GM19468 (cell line): ENCODE measurements around the gene TMEM169.
"Not testable (repeated sequence)": the region's sequence is repeated elsewhere in the genome, so short reads cannot be mapped to it uniquely, and the experiment has no call there.

Experiments
- ATAC-seq: cut with Tn5 transposase; IDR thresholded peaks from one replicate; pipeline ENCODE4 v1.9.1; 2021; ENCODE audit warnings: mild to moderate bottlenecking, moderate library complexity, moderate number of reproducible peaks; ENCODE audit not compliant: unreplicated experiment; ENCODE audit errors: extremely low read depth

TMEM169 gene

GRCh38 chr2:216119146-216119545, 37.4 kb downstream of the TMEM169 start:
- no peak for ATAC-seq

GRCh38 chr2:216119986-216120385, 38.3 kb downstream of the TMEM169 start:
- ATAC-seq: no peak

- ATAC-seq: no peak
These were observed 39.5 kb downstream of the TMEM169 start for GRCh38 chr2:216121255-216121654.

- ATAC-seq: no peak
These were observed 45.2 kb downstream of the TMEM169 start for GRCh38 chr2:216126943-216127342.

GRCh38 chr2:216130346-216130971, 48.7 kb downstream of the TMEM169 start:
- no peak for ATAC-seq

GRCh38 chr2:216131175-216131926, 49.6 kb downstream of the TMEM169 start:
- ATAC-seq: no peak

- ATAC-seq: no peak
These were observed 50.9 kb downstream of the TMEM169 start for GRCh38 chr2:216132585-216132984.

- ATAC-seq: no peak
These were observed 51.7 kb downstream of the TMEM169 start for GRCh38 chr2:216133397-216133796.

- no peak for ATAC-seq
These were observed 53.3 kb downstream of the TMEM169 start for GRCh38 chr2:216134958-216135541.

- ATAC-seq: no peak
These were observed 58.2 kb downstream of the TMEM169 start for GRCh38 chr2:216139884-216140283.

- not testable (repeated sequence) for ATAC-seq
These were observed 59.8 kb downstream of the TMEM169 start for GRCh38 chr2:216141516-216141915.

GRCh38 chr2:216142540-216142939, 60.8 kb downstream of the TMEM169 start:
- ATAC-seq: peak; percentile 92

- no peak for ATAC-seq
These were observed 62.7 kb downstream of the TMEM169 start for GRCh38 chr2:216144372-216144771.

GRCh38 chr2:216144857-216145256, 63.1 kb downstream of the TMEM169 start:
- ATAC-seq: no peak

GRCh38 chr2:216146573-216146972, 64.9 kb downstream of the TMEM169 start:
- ATAC-seq: no peak

GRCh38 chr2:216147172-216148131, 65.7 kb downstream of the TMEM169 start:
- no peak for ATAC-seq

- no peak for ATAC-seq
These were observed 67.3 kb downstream of the TMEM169 start for GRCh38 chr2:216148983-216149382.

- ATAC-seq: no peak
These were observed 68.0 kb downstream of the TMEM169 start for GRCh38 chr2:216149741-216150140.

- ATAC-seq: no peak
These were observed 69.8 kb downstream of the TMEM169 start for GRCh38 chr2:216151313-216152025.
